Left hindlimb (tissue), 1 donor: Measurements from ENCODE around the gene SMU1.
"Not testable (repeated sequence)": the region's sequence is repeated elsewhere in the genome, so short reads cannot be mapped to it uniquely, and the experiment has no call there.

Source experiments
- DNase-seq: peaks from one replicate; pipeline ENCODE4 v3.0.0-alpha.2; 2018

The SMU1 gene

GRCh38 chr9:33007755-33008154, 68.7 kb downstream of the SMU1 start:
- DNase-seq: no peak

- not testable (repeated sequence) for DNase-seq
Observed at GRCh38 chr9:33005335-33005734, 71.1 kb downstream of the SMU1 start.

- DNase-seq: not testable (repeated sequence)
Observed at GRCh38 chr9:33000682-33001055, 75.8 kb downstream of the SMU1 start.

GRCh38 chr9:32992595-32993238, 83.8 kb downstream of the SMU1 start:
- DNase-seq: no peak

- no peak for DNase-seq
Observed at GRCh38 chr9:32991897-32992594, 84.4 kb downstream of the SMU1 start.
